GM21786 (cell line): Measurements from ENCODE around the gene BLVRB.
"Not testable (repeated sequence)": the region's sequence is repeated elsewhere in the genome, so short reads cannot be mapped to it uniquely, and the experiment has no call there.

Experiments used
- ATAC-seq: cut with Tn5 transposase; IDR thresholded peaks from one replicate; pipeline ENCODE4 v1.9.1; 2021; ENCODE audit not compliant: unreplicated experiment

Gene BLVRB

DNA sequence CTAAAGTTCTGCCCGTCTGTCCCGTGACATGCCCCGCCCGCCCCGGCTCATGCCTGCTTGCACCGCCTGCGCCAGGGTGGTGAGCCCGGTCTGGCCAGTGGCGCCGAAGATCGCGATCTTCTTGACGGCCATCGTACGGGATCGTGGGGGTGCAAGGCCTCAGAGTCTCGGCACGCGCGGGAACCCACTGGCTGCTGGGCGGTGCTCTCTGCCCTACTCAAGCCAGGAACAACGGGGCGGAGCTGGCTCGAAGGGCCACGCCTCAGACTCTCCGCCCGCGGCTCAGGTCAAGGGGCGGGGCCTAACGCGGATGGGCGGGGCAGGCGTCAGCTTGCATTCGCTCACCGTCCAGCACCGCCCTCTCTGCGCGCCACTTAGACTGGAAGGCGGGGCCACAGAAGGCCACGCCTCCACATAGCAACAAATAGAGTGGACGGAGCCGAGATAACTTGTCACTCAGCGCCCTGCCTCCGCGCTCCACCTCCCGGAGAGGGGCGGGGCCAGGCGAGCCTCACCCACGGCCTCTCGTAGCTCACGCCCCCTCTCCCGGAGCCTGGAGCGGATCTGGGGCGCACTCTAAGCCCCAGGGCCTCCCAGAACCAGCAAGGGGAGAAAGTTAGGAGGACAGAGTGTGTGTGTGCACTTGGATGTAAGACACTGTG lies at the start of gene BLVRB:
Gene BLVRB (minus strand): TSS at position 189 of the 662 bp plus-strand sequence. CDS start 57 bp downstream, at position 132.
- peak; percentile 81 for ATAC-seq

DNA sequence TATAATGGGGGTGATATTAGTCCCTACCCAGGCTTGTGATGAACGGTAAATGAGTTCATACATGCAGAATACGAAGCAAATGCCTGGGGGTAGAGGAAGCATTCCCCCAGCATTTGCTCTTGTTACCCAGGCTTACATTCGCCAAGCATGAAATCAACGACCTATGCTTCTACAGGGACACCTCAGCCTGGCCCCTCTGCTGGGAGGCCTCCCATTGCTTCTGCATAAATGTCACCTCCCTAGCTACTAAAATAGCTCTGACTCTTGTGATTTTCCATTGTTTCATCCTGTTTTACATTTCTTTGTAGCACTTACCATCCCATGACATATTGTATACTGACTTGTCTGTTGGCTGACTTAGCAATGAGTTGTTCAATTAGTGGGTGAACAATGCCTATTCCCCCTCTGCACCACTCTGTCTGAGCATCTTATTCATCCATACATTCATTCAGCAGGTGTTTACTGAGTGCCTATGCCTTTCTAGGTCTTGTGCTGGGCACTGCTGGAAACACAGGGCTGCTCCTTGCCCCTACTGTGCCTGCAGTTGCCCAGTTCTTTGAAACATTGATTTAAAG lies 48.3 kb upstream of the BLVRB start:
- no peak for ATAC-seq

DNA sequence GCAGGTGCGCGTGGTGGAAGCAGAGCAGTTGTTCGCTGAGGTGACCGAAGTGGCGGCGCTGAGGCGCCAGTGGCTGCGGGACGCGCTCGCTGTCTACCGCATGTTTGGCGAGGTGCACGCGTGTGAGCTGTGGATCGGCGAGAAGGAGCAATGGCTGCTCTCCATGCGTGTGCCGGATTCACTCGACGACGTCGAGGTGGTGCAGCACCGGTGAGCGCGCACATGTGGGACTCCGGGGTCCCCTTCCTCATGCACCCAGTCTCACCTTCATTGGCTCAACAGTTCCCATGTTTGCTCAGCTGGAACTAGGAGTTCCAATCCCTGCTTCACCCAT lies 47.8 kb upstream of the BLVRB start:
- ATAC-seq = no peak

DNA sequence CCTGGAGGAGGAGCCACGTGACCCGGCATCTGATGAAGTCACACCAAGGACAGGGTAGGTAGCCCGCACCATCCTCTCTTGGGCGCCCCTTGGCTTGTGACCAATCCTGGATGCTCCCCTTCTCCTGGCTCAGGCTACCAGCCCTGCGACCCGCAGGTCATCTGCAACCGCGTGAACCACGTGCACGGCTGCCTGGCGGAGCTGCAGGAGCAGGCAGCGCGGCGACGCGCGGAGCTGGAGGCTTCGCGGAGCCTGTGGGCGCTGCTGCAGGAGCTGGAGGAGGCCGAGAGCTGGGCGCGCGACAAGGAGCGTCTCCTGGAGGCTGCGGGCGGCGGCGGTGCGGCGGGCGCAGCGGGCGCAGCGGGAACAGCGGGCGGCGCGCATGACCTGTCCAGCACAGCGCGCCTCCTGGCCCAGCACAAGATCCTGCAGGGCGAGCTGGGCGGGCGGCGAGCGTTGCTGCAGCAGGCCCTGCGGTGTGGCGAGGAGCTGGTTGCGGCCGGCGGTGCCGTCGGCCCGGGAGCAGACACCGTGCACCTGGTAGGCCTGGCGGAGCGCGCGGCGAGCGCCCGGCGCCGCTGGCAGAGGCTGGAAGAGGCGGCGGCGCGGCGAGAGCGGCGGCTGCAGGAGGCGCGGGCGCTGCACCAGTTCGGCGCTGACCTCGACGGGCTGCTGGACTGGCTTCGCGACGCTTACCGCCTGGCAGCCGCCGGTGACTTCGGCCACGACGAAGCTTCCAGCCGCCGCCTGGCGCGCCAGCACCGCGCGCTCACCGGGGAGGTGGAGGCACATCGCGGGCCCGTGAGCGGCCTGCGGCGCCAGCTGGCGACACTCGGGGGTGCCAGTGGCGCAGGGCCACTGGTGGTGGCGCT lies 47.2 kb upstream of the BLVRB start:
- no peak for ATAC-seq

DNA sequence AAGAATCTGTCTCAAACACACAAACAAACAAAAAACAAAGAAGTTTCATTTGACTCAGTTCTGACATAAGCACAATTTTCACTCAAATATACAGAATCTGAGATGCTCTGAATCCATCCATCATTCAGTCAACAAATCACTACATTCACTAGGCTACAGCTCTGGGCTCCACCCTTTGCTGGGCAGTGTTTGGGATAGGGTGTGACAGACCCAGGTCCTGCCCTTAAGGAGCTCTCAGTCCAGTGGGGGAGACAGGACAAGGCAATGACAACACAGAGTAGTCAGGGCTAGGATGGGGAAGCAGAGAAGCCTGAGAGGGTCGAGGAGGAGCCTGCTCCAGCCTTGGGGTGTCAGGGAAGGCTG lies 46.5 kb upstream of the BLVRB start:
- ATAC-seq = no peak

GRCh38 chr19:40511487-40511886 lies 45.9 kb upstream of the BLVRB start:
- no peak for ATAC-seq

GRCh38 chr19:40510526-40511115 lies 45.1 kb upstream of the BLVRB start:
- ATAC-seq = no peak

- no peak for ATAC-seq
These were observed 43.3 kb upstream of the BLVRB start for GRCh38 chr19:40508739-40509260.

DNA sequence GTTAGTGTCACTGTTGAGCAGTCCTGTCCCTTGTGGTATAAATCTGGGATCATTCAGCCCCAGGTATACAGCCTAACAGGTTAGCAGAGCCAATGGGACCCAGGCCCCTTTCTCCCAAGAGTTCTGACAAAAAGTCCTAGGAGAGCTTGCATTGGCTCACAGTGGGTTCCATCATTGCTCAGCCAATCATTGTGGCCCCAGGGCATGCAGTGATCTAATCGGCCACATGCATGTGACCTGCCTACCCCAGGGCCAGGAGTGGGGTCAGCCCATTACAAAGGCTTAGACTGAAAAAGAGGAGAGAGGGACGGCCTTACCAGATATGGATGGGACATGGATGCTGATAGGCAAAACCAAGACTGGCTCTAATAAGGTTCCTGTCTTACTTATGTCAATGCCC lies 42.3 kb upstream of the BLVRB start:
- no peak for ATAC-seq

DNA sequence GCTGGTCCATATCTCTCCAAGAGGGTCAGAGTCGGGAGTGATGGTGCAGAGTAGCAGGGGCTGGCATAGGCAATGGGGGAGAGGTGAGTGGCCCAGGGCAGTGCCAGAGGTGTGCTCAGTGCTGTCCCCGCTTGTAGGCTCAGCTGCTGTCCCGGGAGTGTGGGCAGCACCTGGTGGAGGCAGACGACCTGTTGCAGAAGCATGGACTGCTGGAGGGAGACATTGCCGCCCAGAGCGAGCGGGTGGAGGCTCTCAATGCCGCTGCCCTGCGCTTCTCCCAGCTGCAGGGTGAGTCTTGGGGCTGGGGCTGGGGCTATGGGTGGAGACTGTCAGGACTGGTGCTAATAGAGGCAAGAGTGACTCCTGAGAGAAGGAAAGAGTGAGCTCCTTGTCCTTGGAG lies 40.6 kb upstream of the BLVRB start:
- ATAC-seq = no peak

DNA sequence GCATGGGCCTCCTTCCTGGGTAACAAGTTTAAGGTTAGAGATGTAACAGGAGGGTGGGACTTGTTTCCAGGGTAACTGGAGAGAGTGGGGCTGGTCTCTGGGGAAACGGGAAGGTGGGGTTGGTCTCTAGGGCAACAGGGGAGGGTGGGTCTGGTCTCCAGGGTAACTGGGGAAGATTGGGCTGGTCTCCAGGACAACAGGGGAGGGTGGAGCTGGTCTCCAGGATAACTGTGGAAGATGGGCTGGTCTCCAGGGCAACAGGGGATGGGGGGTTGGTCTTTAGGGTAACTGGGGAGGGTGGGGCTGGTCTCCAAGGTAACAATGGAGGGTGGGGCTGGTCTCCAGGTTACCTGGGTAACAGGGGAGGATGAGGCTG lies 37.8 kb upstream of the BLVRB start:
- no peak for ATAC-seq

DNA sequence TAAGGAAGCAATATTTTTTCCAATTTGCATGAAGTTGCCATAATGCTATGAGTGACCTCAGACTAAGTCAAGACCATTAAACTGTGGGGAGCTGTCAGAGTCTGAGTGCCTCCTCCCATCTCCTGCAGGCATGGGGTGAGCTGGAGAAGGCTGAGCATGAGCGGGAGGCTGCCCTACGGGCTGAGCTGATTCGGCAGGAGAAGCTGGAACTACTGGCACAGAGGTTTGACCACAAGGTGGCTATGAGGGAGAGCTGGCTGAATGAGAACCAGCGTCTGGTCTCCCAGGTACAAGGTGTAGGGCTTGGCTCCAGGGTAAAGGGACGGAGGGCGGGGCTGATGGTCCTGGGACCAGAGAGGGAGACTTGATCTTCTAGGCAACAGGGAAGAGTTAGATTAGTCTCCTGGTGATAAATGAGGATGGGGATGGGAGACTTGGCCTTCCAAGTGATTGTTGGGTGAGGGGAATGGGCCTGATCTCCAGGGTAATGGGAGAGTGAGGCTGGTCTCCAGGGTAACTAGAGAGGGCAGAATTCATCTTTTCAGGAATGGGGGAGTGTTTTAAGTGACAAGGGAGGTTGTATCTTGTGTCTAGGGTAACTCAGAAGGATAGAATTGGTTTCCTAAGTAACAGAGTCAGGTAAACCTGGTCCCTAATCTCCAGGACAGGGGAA lies 37.2 kb upstream of the BLVRB start:
- ATAC-seq = no peak

GRCh38 chr19:40502081-40502480 lies 36.5 kb upstream of the BLVRB start:
- ATAC-seq = no peak

GRCh38 chr19:40501599-40501998 lies 36.1 kb upstream of the BLVRB start:
- no peak for ATAC-seq

- not testable (repeated sequence) for ATAC-seq
These were observed 35.4 kb upstream of the BLVRB start for GRCh38 chr19:40500678-40501530.

- ATAC-seq = no peak
These were observed 33.8 kb upstream of the BLVRB start for GRCh38 chr19:40499320-40499719.

DNA sequence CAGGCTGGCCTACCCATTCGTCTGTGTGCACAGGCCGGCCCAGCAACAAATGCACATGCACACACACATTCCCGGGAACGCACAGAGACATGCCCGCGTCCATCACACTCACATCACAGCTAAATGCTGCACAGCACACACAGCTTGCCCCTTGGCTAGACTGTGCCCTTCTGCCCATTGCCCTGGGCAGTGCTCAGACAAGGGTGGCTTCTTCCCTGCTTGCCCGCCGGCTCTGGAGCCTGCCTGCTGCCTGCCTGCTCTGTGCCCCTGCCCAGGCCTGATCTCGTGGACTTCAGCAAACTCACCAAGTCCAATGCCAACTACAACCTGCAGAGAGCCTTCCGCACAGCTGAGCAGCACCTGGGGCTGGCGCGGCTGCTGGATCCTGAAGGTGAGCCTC lies 31.7 kb upstream of the BLVRB start:
- ATAC-seq = no peak

DNA sequence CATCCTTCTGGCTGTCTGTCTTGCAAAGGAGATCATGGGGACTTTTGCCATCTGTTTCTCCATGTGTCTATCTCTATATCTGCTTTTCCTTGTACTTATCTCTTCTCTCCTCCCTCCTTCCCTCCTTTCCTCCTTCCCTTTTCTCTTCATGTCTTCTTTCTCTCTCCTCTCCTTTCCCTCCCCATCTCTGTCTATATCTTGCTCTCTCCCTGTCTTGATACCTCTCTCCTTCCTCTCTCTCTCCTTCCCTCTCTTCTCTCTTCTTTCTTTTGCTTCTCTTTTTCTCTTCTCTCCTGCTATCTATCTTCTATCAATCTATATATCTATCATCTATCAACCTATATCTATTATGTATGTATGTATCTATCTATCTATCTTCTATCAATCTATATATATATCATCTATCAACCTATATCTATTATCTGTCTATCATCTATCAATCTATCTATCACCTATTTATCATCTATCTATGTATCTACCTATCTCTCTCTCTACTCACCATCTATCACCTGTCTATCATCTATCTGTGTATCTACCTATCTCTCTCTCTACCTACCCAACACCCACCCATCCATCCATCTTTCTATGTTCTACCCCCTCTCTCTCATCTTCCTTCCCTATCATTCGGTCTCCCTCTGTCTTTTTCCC lies 28.8 kb upstream of the BLVRB start:
- no peak for ATAC-seq

DNA sequence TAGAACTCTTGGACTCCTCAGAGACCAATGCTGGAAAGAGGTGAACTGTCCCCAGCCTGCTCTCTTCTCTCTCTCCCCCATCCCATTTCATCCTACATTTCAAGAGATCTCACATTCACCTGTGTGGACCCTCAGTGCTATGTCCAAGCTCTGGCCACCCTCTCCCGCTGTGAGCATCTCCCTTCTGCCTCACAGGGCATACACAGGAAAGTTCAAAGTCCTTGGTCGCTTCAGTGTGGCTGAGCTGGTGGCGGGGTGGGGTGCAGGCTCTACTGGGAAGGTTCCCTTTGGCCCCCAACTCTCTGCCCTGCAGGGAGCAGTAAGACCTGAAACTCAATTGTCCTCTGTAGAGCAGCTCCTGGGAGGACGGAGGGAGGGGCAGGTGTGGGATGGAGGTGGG lies 28.2 kb upstream of the BLVRB start:
- no peak for ATAC-seq

- ATAC-seq = no peak
These were observed 26.7 kb upstream of the BLVRB start for GRCh38 chr19:40492274-40492673.
